Smooth muscle cell (in vitro differentiated cells): ENCODE data around the gene TPST2. TPM values are rescaled to one million over a fixed set of nuclear protein-coding genes. Genes with fewer than 3 reads are reported as not detected.

Source experiments
- DNase-seq: peaks from one replicate; lab custom pipeline; 2025; ENCODE audit not compliant: unreplicated experiment; lab: John Stamatoyannopoulos, UW
- H2AFZ ChIP-seq: fragments of 200-600 bp; sonication (generic); 2 replicates; pipeline ENCODE4 v1.6.0; 2016; ENCODE audit warnings: antibody characterized with exemption, low read depth, mild to moderate bottlenecking
- H3F3A ChIP-seq: fragments of 200-600 bp; sonication (generic); 2 replicates; pipeline ENCODE4 v1.6.0; 2017; ENCODE audit warnings: antibody characterized with exemption, low read depth
- H3K27ac ChIP-seq: fragments of 200-600 bp; sonication (generic); 2 replicates; pipeline ENCODE4 v1.5.1; 2016; ENCODE audit warnings: low read depth, mild to moderate bottlenecking
- H3K27me3 ChIP-seq: fragments of 200-600 bp; sonication (generic); 2 replicates; pipeline ENCODE4 v1.6.1; 2016; ENCODE audit warnings: low read depth, mild to moderate bottlenecking
- H3K36me3 ChIP-seq: fragments of 200-600 bp; sonication (generic); 2 replicates; pipeline ENCODE4 v1.5.1; 2016; ENCODE audit warnings: low read depth
- H3K4me1 ChIP-seq: fragments of 200-600 bp; sonication (generic); 2 replicates; pipeline ENCODE4 v1.5.1; 2016; ENCODE audit warnings: low read depth
- H3K4me2 ChIP-seq: fragments of 200-600 bp; sonication (generic); 2 replicates; pipeline ENCODE4 v1.6.0; 2016; ENCODE audit warnings: mild to moderate bottlenecking
- H3K4me3 ChIP-seq: fragments of 200-600 bp; sonication (generic); 2 replicates; pipeline ENCODE4 v1.5.1; 2016; ENCODE audit warnings: mild to moderate bottlenecking
- H3K79me2 ChIP-seq: fragments of 200-600 bp; sonication (generic); 2 replicates; pipeline ENCODE4 v1.6.0; 2016; ENCODE audit warnings: low read depth, mild to moderate bottlenecking
- H3K9ac ChIP-seq: fragments of 200-600 bp; sonication (generic); 2 replicates; pipeline ENCODE4 v1.6.0; 2016; ENCODE audit warnings: low read depth
- H3K9me3 ChIP-seq: fragments of 200-600 bp; sonication (generic); replicated peaks from 2 replicates; pipeline ENCODE4 v1.5.1; 2016; ENCODE audit warnings: low read depth
- H4K20me1 ChIP-seq: fragments of 200-600 bp; sonication (generic); 2 replicates; pipeline ENCODE4 v1.6.0; 2016; ENCODE audit warnings: low read depth
- WGBS: methylation state at CpG from one replicate; pipeline ENCODE4 v1.1.7; 2016; ENCODE audit warnings: low lambda C conversion rate; 5-methylcytosine and 5-hydroxymethylcytosine counted together
- polyA plus RNA-seq: library from polyadenylated mRNA; unstranded; fragments of >200 nt; fragmentation: Nextera tagmentation; extraction: Ambion mirVana; gene quantifications from 2 replicates; pipeline ENCODE4 v1.2.1, GENCODE V29; 2016
- total RNA-seq: library from RNA; depleted of rRNA; stranded (reverse); fragments of >200 nt; gene quantifications from 2 replicates; pipeline ENCODE4 v1.2.3, GENCODE V29; 2014
- TF ChIP-seq, protein P1 (sequence below): fragments of 200-600 bp; sonication (generic); IDR thresholded peaks from 2 replicates; pipeline ENCODE4 v1.5.1; 2017; ENCODE audit warnings: borderline replicate concordance, mild to moderate bottlenecking, antibody characterized with exemption; ENCODE audit not compliant: insufficient read depth, poor library complexity, severe bottlenecking

The TPST2 gene
- total and polyA plus RNA-seq, 2 experiments from 2014 or later: 44.1 to 48.5 TPM

- Histone ChIP-seq H3K4me3 (no peak overlapping the region), H3K79me2 (peaks cover 21% of the 10 kb centered on the region), H3K4me2 (no peak overlapping the region), H3K4me1 (no peaks in the 10 kb centered on the region), H3K27ac (no peak overlapping the region), H3K27me3 (no peaks in the 10 kb centered on the region), H2AFZ (no peak overlapping the region), H3K36me3 (no peaks in the 10 kb centered on the region), H3K9ac (no peak overlapping the region), H4K20me1 (peaks cover 36% of the 10 kb centered on the region), H3F3A (no peaks in the 10 kb centered on the region), H3K9me3 (no peaks in the 10 kb centered on the region)
- 98% methylated on average over 41 of the region's 47 CpGs for WGBS
- TF ChIP-seq, protein P1, sequence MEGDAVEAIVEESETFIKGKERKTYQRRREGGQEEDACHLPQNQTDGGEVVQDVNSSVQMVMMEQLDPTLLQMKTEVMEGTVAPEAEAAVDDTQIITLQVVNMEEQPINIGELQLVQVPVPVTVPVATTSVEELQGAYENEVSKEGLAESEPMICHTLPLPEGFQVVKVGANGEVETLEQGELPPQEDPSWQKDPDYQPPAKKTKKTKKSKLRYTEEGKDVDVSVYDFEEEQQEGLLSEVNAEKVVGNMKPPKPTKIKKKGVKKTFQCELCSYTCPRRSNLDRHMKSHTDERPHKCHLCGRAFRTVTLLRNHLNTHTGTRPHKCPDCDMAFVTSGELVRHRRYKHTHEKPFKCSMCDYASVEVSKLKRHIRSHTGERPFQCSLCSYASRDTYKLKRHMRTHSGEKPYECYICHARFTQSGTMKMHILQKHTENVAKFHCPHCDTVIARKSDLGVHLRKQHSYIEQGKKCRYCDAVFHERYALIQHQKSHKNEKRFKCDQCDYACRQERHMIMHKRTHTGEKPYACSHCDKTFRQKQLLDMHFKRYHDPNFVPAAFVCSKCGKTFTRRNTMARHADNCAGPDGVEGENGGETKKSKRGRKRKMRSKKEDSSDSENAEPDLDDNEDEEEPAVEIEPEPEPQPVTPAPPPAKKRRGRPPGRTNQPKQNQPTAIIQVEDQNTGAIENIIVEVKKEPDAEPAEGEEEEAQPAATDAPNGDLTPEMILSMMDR: no peak
- DNase-seq: no peak
Observed at GRCh38 chr22:26541167-26541819, 48.6 kb downstream of the TPST2 start.

DNA sequence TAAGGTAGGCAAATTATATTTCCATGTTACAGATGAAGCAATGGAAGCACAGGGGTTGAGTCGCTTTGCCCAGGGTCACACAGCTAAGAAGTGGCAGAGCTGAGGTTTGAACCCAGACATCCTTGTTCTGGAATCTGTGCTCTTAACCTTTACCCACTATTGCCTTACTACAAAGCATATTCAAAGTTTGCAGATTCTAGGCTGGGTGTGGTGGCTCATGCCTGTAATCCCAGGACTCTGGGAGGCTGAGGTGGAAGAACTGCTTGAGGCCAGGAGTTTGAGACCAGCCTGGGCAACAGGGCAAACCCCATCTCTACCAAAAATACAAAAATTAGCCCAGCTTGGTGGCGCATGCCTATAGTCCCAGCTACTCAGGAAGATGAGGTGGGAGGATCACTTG, 49.8 kb downstream of the TPST2 start:
- 96% methylated on average over 2 of the region's 2 CpGs for WGBS
- H3K27me3 ChIP-seq: no peaks in the 10 kb centered on the region
- no peaks in the 10 kb centered on the region for H3F3A ChIP-seq

DNA sequence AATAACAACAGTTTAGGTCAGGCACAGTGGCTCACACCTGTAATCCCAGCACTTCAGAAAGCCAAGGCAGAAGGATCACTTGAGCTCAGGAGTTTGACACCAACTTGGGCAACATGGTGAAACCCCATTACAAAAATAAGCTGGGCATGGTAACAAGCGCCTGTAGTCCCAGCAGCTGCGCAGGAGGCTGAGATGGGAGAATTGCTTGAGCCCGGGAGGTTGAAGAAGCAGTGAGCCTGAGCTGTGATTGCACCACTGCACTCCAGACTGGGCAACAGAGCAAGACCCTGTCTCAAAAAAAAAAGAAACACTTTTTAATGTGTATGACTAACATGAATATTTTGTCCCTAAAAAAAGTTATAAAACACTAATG, 53.2 kb downstream of the TPST2 start:
- H3K4me2 ChIP-seq: no peak overlapping the region
- no peaks in the 10 kb centered on the region for H3K4me1 ChIP-seq
- H3K9ac ChIP-seq: no peak overlapping the region
- H3K9me3 ChIP-seq: no peaks in the 10 kb centered on the region
- H3K27ac ChIP-seq: no peak overlapping the region
- H3K4me3 ChIP-seq: no peak overlapping the region
- H3K79me2 ChIP-seq: no peaks in the 10 kb centered on the region
- WGBS: 99% methylated on average over 3 of the region's 3 CpGs
- no peak for DNase-seq
- TF ChIP-seq, protein P1: no peak
- H2AFZ ChIP-seq: no peak overlapping the region
- peaks cover 9% of the 10 kb centered on the region for H4K20me1 ChIP-seq
- no peaks in the 10 kb centered on the region for H3K36me3 ChIP-seq
- H3K27me3 ChIP-seq: no peaks in the 10 kb centered on the region
- no peaks in the 10 kb centered on the region for H3F3A ChIP-seq

More for the DNA sequence above, 49.8 kb downstream of the TPST2 start:
- Histone ChIP-seq H3K4me2 (no peak overlapping the region), H3K9ac (no peak overlapping the region), H3K79me2 (peaks cover 10% of the 10 kb centered on the region), H3K4me3 (no peak overlapping the region), H2AFZ (no peak overlapping the region), H3K27ac (no peak overlapping the region), H3K9me3 (no peaks in the 10 kb centered on the region), H3K4me1 (no peaks in the 10 kb centered on the region), H3K36me3 (no peaks in the 10 kb centered on the region), H4K20me1 (peaks cover 31% of the 10 kb centered on the region)
- no peak for DNase-seq
- TF ChIP-seq, protein P1: no peak
